GM18907 (cell line): ENCODE results near the gene CHN2.

Source experiments
- ATAC-seq: cut with Tn5 transposase; IDR thresholded peaks from one replicate; pipeline ENCODE4 v1.9.1; 2021; ENCODE audit warnings: mild to moderate bottlenecking, moderate library complexity; ENCODE audit not compliant: unreplicated experiment

Gene CHN2

GRCh38 chr7:29483219-29484104 lies 288.9 kb downstream of the CHN2 start:
- no peak for ATAC-seq

GRCh38 chr7:29484280-29484679 lies 289.7 kb downstream of the CHN2 start:
- ATAC-seq, result no peak

- no peak for ATAC-seq
Observed at GRCh38 chr7:29485339-29486190, 291.0 kb downstream of the CHN2 start.

GRCh38 chr7:29486191-29486700 lies 291.7 kb downstream of the CHN2 start:
- no peak for ATAC-seq

GRCh38 chr7:29487424-29487823 lies 292.8 kb downstream of the CHN2 start:
- no peak for ATAC-seq

- ATAC-seq, result no peak
Observed at GRCh38 chr7:29488203-29488970, 293.8 kb downstream of the CHN2 start.

- ATAC-seq, result no peak
Observed at GRCh38 chr7:29488977-29489376, 294.4 kb downstream of the CHN2 start.

GRCh38 chr7:29490094-29490607 lies 295.6 kb downstream of the CHN2 start:
- no peak for ATAC-seq

GRCh38 chr7:29494350-29494749 lies 299.8 kb downstream of the CHN2 start:
- no peak for ATAC-seq

- ATAC-seq, result no peak
Observed at GRCh38 chr7:29495653-29496052, 301.1 kb downstream of the CHN2 start.

- no peak for ATAC-seq
Observed at GRCh38 chr7:29496355-29497020, 301.9 kb downstream of the CHN2 start.

GRCh38 chr7:29499932-29500331 lies 305.4 kb downstream of the CHN2 start:
- ATAC-seq, result no peak

GRCh38 chr7:29500719-29501118 lies 306.1 kb downstream of the CHN2 start:
- ATAC-seq, result no peak

- no peak for ATAC-seq
Observed at GRCh38 chr7:29502133-29502532, 307.6 kb downstream of the CHN2 start.

- no peak for ATAC-seq
Observed at GRCh38 chr7:29505931-29506330, 311.4 kb downstream of the CHN2 start.

- ATAC-seq, result no peak
Observed at GRCh38 chr7:29508608-29509007, 314.0 kb downstream of the CHN2 start.

GRCh38 chr7:29510028-29510427 lies 315.5 kb downstream of the CHN2 start:
- ATAC-seq, result no peak

- ATAC-seq, result no peak
Observed at GRCh38 chr7:29511337-29511736, 316.8 kb downstream of the CHN2 start.

GRCh38 chr7:29511851-29512250 lies 317.3 kb downstream of the CHN2 start:
- no peak for ATAC-seq

GRCh38 chr7:29516491-29516890 lies 321.9 kb downstream of the CHN2 start:
- ATAC-seq, result no peak
